ENCODE data around the gene DYTN. TPM values are rescaled to one million over a fixed set of nuclear protein-coding genes. Genes with fewer than 3 reads are reported as not detected.

Gene DYTN
- total RNA-seq, 1 donor from 2014 or later, result not detected

GRCh38 chr2:206756816-206757215 lies 38.6 kb upstream of the DYTN start:
- no peaks in the 10 kb centered on the region for H3K9me3 Mint-ChIP-seq
- H3K27me3 Mint-ChIP-seq (ENCODE audit: low read depth), result peaks cover 35% of the 10 kb centered on the region
- no peak for DNase-seq (ENCODE audit: low read depth, low spot score)
- no peak overlapping the region for H3K27ac Mint-ChIP-seq (ENCODE audit: unreplicated experiment)
- no peaks in the 10 kb centered on the region for H3K4me1 Mint-ChIP-seq
- no peak for TF ChIP-seq CTCF (conservative IDR thresholded peaks at IDR 0.05)
- H3K4me3 Mint-ChIP-seq, result no peak overlapping the region
- H3K36me3 Mint-ChIP-seq (ENCODE audit: low read depth), result no peaks in the 10 kb centered on the region

GRCh38 chr2:206740800-206741199 lies 22.6 kb upstream of the DYTN start:
- H3K36me3 Mint-ChIP-seq (ENCODE audit: low read depth), result no peaks in the 10 kb centered on the region

DNA sequence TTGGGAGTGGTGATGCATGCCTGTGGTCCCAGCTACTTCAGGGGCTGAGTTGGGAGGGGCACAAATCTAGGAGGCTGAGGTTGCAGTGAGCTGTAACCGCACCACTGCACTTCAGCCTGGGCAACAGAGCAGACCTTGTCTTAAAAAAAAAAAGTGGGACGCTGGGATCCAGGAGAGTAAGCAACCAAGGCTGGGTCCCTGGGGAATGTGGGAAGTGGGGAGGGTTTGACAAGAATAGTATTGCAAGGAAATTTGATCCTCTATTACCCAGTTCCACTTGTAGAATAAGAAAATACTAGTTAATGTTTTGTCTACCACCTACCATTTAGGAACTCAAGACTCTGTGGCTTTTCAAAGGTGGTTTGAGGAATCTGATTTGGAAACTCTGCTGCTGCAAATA lies 21.1 kb upstream of the DYTN start:
- DNase-seq (ENCODE audit: low read depth, low spot score), result no peak

More at GRCh38 chr2:206740800-206741199, 22.6 kb upstream of the DYTN start:
- Mint-ChIP-seq H3K27me3 (ENCODE audit: low read depth) (peaks cover 11% of the 10 kb centered on the region), H3K4me3 (no peak overlapping the region), H3K4me1 (no peaks in the 10 kb centered on the region), H3K9me3 (no peaks in the 10 kb centered on the region), H3K27ac (ENCODE audit: unreplicated experiment) (no peak overlapping the region)
- no peak for DNase-seq (ENCODE audit: low read depth, low spot score)
- no peak for TF ChIP-seq CTCF (conservative IDR thresholded peaks at IDR 0.05)

DNA sequence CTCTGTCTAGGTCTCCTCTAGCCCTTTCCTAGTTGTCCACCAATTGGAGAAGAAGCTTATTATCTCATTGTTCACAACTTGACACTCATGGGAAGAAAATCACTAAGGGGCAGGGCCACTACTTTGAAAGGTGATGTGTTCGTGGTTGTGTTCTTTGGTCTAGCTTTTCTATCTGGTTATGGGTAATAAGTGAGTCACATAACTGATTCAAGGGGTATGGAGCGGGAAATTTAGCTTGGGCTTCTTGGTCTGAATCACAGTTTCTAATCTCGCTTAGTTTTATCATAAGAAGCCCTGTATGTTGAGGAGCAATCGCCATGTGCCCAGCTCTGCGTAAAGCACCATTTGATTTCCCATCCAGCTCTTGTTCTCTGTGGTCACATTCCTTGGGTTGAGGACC lies 18.7 kb upstream of the DYTN start:
- H3K27me3 Mint-ChIP-seq (ENCODE audit: low read depth), result peaks cover 9% of the 10 kb centered on the region
- DNase-seq (ENCODE audit: low read depth, low spot score), result no peak
- no peaks in the 10 kb centered on the region for H3K4me1 Mint-ChIP-seq
- H3K36me3 Mint-ChIP-seq (ENCODE audit: low read depth), result no peaks in the 10 kb centered on the region
- H3K27ac Mint-ChIP-seq (ENCODE audit: unreplicated experiment), result no peak overlapping the region
- no peak overlapping the region for H3K4me3 Mint-ChIP-seq
- TF ChIP-seq CTCF (conservative IDR thresholded peaks at IDR 0.05), result no peak
- H3K9me3 Mint-ChIP-seq, result peaks cover 4% of the 10 kb centered on the region

More for the DNA sequence above, 21.1 kb upstream of the DYTN start:
- Mint-ChIP-seq H3K9me3 (no peaks in the 10 kb centered on the region), H3K4me3 (no peak overlapping the region), H3K27ac (ENCODE audit: unreplicated experiment) (no peak overlapping the region), H3K36me3 (ENCODE audit: low read depth) (no peaks in the 10 kb centered on the region), H3K4me1 (no peaks in the 10 kb centered on the region), H3K27me3 (ENCODE audit: low read depth) (peaks cover 11% of the 10 kb centered on the region)
- TF ChIP-seq CTCF (conservative IDR thresholded peaks at IDR 0.05), result no peak

DNA sequence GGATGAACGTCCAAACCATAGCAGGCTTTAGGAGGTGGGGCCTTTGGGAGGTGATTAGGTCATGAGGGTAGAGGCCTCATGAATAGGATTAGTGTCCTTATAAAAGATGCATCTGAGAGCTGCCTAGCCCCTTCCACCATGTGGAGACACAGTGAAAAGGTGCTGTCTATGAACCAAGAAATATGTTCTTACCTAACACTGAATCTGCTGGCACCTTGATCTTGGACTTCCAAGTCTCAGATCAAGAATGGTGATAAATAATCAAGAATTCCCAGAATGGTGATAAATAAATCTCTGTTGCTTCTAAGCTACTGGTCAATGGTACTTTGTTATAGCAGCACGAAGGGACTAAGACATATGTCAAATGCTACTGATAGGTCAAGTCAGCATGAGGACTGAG lies 15.1 kb upstream of the DYTN start:
- Mint-ChIP-seq H3K27me3 (ENCODE audit: low read depth) (peaks cover 32% of the 10 kb centered on the region), H3K4me3 (no peak overlapping the region), H3K27ac (ENCODE audit: unreplicated experiment) (no peak overlapping the region), H3K36me3 (ENCODE audit: low read depth) (no peaks in the 10 kb centered on the region), H3K4me1 (no peaks in the 10 kb centered on the region), H3K9me3 (peaks cover 9% of the 10 kb centered on the region)
- no peak for TF ChIP-seq CTCF (conservative IDR thresholded peaks at IDR 0.05)
- DNase-seq (ENCODE audit: low read depth, low spot score), result no peak
